ENCODE results near the gene INTS11.

INTS11 gene

DNA sequence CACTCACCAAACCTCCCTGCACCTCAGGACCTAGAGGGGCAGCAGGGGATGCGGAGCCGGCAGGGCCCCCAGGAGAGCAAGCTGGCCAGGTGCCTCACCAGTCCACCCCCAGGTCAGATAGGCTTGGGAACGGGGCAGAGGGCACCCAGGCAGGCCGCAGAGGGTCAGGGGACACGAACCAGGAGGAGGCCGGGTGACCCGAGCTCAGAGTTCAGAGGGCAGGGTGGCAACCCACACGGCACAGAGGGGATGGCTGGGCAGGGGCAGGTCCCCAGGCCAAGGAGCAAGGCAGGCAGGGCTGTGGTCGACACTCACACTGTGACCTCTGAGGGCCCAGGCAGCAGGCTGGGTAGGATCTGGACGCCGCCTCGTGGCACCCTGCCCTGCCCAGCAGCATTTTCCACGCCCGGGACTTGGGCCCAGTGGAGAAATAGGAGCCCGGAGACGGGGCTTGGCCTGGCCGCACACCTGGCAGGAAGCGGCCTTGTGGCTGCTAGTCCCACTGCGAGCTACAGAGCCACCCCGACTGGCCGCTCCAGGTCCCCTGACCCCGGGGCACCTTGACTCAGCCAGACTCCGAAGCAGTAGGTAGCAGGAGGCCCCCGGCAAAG, 19.5 kb upstream of the INTS11 start:
- DNase-seq, result no peak

GRCh38 chr1:1342584-1343115, 18.2 kb upstream of the INTS11 start:
- no peak for DNase-seq

DNA sequence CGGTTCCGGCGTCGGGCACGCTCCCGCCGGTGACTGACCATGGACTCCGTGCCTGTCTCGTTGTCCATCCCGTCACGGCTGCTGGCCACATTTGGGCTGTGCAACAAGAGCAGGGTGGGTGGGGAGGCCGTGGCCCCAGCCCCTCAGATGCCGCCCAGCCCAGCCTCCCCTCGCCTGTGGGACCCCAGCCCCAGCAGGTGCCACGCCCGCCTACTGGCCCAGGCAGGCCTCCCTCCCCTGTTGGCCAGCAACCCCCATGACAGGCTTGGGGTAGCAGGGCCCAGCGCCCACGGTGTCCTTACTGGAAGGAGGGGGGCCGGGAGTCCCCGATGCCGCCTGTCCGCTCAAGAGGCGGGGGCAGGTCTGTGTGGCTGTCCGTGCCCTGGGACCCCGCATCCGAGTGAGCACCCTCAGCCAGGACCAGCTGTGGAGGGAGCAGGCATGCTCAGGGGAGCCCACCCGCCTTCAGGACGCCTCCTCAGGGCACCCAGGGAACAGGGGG, 17.7 kb upstream of the INTS11 start:
- DNase-seq, result no peak

DNA sequence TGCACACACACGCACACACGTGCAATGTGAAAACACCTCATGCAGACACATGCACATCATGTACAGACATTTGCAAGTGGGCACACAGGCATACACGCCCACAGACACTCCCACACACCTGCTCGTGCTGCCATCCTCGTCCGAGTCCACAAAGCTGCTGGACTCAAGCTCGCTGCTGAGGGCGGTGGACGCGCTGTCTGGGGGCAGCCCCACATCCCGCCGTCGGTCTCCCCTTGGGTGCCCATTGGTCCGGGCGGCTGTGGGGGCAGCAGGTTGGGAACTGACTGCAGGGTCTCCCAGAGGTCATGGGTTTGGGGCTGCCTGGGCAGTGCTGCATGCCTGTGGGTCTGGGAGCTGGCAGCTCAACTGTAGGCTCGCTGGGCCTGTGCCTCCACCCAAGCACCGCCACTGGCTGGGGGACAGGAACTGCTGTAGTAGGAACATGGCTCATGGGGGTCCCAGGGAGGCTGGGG, 17.1 kb upstream of the INTS11 start:
- DNase-seq, result no peak

DNA sequence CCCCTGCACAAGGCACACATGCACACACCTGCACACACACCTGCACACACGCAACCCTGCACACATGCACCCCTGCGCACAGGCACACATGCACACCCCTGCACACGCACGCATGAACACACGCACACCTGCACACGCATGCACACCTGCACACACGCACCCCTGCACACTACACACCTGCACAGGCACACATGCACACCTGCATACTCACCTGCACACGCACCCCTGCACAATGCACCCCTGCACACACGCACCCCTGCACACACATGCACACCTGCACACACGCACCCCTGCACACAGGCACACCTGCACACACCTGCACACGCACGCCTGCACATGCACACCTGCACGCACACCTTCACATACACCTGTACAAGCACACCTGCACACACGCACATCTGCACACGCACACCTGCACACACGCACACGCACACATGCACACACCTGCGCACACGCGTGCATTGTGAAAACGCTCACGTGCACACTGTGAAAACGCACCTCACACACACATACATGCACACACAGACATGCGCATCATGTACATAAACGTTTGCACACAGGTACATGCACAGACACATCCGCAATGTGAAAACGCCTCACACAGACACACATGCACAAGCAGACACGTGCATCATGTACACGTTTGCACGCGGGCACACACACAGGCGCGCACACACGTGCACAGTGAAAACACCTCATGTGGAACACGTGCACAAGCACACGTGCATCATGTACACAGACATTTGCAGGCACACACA, 16.5 kb upstream of the INTS11 start:
- DNase-seq, result no peak

DNA sequence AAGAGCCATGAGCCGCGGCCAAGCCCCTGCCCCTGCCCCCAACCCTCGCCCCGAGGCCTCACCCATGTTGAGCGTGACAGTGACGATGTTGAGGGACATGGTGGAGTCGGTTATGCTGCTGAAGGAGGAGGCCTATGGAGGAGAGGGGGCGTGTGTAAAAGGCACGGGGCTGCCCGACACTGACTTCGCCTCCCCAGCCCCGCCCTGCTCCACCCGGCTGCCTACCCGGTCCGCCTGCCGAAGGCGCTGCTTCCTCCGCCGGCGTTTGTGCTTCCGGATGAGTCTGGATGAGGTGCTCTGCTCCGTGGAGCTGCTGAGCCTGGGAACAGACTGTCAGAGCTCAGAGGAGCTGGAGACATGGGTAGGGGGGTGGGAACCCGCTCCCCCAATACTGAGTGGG, 15.7 kb upstream of the INTS11 start:
- no peak for DNase-seq

DNA sequence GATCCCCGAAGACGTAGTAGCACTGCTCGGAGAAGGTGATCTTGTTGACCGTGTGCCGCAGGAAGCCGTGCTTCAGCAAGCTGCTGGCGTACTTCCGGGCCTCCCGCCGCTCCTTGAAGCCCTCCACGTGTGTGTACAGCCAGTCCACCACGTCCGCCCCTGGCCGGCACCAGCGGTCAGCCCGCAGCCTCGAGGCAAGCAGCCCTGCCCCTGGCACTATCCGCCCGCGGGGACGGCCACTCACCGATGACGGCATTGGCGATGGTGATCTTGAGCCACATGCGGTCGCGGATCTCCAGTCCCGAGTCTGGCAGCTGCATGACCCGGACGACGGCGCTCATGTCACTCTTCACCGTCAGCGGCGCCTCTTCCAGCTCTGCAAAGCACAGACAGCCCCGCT, 13.8 kb upstream of the INTS11 start:
- no peak for DNase-seq

- DNase-seq, result no peak
These were observed 13.3 kb upstream of the INTS11 start for GRCh38 chr1:1337793-1338147.

GRCh38 chr1:1336931-1337792, 12.7 kb upstream of the INTS11 start:
- DNase-seq, result no peak

GRCh38 chr1:1336446-1336845, 12.0 kb upstream of the INTS11 start:
- DNase-seq, result no peak

- no peak for DNase-seq
These were observed 11.4 kb upstream of the INTS11 start for GRCh38 chr1:1335792-1336248.

DNA sequence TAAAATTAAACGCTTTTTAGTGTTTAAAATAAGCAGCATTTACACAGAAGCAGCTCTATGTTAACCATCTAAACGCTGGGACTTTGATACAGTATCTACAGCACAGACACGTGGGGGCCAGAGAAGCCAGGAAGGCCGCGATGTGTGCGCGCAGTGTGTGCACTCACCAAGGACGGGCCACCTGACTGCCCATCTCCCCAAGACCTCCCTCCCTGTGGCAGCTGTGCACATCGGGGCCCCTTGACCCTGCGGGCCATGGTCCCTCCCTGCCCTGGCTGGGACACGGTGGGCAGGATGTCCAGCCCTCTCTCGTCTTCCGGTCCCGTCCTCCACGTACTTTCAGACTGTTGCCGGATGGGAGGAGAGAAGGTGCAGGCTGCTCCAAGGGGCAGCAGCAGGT, 10.8 kb upstream of the INTS11 start:
- DNase-seq, result no peak

DNA sequence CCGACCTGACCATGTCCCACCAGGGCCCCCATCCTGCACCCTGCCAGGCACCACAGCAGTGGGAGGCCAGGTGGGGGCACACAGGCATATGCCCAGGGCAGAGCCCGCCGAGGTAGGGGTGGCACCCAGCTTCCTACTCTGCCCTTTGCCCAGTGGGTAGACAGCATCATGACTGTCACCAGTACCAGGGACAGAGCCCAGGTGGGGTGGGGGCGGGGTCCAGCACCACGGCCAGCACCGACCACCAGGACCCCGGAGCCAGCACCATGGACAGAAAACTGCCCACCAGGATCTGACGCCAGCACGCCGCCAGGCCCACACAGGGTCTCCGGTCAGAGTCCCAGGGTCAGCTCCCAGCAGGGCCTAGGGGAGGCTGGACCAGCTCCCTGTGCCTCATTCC, 10.4 kb upstream of the INTS11 start:
- no peak for DNase-seq

DNA sequence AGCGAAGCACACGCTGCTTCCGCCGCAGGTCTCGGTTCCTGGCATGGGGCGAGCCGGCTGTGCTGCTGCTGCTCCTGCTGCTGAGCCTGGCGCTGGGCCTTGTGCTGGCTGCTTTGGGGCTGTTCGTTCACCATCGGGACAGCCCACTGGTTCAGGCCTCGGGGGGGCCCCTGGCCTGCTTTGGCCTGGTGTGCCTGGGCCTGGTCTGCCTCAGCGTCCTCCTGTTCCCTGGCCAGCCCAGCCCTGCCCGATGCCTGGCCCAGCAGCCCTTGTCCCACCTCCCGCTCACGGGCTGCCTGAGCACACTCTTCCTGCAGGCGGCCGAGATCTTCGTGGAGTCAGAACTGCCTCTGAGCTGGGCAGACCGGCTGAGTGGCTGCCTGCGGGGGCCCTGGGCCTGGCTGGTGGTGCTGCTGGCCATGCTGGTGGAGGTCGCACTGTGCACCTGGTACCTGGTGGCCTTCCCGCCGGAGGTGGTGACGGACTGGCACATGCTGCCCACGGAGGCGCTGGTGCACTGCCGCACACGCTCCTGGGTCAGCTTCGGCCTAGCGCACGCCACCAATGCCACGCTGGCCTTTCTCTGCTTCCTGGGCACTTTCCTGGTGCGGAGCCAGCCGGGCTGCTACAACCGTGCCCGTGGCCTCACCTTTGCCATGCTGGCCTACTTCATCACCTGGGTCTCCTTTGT, 9.2 kb upstream of the INTS11 start:
- DNase-seq, result no peak

DNA sequence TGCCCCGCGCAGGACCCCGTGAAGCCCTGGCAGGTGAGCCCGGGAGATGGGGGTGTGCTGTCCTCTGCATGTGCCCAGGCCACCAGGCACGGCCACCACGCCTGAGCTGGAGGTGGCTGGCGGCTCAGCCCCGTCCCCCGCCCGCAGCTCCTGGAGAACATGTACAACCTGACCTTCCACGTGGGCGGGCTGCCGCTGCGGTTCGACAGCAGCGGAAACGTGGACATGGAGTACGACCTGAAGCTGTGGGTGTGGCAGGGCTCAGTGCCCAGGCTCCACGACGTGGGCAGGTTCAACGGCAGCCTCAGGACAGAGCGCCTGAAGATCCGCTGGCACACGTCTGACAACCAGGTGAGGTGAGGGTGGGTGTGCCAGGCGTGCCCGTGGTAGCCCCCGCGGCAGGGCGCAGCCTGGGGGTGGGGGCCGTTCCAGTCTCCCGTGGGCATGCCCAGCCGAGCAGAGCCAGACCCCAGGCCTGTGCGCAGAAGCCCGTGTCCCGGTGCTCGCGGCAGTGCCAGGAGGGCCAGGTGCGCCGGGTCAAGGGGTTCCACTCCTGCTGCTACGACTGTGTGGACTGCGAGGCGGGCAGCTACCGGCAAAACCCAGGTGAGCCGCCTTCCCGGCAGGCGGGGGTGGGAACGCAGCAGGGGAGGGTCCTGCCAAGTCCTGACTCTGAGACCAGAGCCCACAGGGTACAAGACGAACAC, 8.5 kb upstream of the INTS11 start:
- DNase-seq, result no peak

DNA sequence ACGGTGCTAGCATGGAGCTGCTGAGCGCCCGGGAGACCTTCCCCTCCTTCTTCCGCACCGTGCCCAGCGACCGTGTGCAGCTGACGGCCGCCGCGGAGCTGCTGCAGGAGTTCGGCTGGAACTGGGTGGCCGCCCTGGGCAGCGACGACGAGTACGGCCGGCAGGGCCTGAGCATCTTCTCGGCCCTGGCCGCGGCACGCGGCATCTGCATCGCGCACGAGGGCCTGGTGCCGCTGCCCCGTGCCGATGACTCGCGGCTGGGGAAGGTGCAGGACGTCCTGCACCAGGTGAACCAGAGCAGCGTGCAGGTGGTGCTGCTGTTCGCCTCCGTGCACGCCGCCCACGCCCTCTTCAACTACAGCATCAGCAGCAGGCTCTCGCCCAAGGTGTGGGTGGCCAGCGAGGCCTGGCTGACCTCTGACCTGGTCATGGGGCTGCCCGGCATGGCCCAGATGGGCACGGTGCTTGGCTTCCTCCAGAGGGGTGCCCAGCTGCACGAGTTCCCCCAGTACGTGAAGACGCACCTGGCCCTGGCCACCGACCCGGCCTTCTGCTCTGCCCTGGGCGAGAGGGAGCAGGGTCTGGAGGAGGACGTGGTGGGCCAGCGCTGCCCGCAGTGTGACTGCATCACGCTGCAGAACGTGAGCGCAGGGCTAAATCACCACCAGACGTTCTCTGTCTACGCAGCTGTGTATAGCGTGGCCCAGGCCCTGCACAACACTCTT, 7.7 kb upstream of the INTS11 start:
- DNase-seq, result no peak

GRCh38 chr1:1331068-1331965, 6.9 kb upstream of the INTS11 start, which contains the start of gene TAS1R3:
TAS1R3 (plus strand) TSS chr1:1331280; CDS start chr1:1331346, 66 bp downstream.
- DNase-seq, result peak; percentile 20

DNA sequence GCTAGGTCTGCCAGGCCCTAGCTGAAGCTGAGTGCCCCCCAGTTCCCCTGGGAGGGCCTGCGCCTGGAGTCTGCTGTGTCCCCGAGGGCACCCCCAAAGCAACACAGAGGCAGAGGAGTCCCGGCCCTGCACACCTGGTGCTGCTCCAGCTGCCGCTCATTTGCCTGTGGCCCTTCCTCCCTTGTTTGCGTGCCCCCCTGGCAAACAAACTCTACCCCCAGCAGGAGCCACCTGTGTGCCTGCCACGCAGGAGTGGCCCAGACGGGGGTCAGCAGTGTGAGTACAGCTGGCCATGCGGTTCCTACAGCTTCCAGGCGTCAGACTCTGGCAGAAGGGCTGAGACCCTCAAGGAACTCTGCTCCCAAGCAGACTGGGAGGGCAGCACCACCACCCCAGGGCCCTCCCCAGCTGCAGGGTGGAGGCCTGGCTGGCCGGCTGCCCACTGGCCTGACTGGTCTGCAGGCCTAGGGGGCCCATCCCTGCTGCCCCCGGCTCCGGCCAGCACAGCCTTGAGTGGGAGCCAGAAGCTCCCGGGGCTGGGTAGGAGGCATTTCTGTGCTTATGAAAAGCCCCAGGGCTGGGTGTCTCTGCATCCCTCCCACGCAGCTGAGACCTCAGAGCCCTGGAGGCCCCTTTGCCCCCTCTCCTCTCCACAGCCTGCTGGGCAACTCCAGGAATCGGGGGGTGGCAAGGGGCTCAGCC, 6.1 kb upstream of the INTS11 start:
- DNase-seq, result peak; percentile 25
